ENCODE measurements around the gene ZGPAT. TPM values are rescaled to one million over a fixed set of nuclear protein-coding genes. Genes with fewer than 3 reads are reported as not detected.

Gene ZGPAT
- total RNA-seq, 1 experiment from 2014 or later, result 27.6 TPM

DNA sequence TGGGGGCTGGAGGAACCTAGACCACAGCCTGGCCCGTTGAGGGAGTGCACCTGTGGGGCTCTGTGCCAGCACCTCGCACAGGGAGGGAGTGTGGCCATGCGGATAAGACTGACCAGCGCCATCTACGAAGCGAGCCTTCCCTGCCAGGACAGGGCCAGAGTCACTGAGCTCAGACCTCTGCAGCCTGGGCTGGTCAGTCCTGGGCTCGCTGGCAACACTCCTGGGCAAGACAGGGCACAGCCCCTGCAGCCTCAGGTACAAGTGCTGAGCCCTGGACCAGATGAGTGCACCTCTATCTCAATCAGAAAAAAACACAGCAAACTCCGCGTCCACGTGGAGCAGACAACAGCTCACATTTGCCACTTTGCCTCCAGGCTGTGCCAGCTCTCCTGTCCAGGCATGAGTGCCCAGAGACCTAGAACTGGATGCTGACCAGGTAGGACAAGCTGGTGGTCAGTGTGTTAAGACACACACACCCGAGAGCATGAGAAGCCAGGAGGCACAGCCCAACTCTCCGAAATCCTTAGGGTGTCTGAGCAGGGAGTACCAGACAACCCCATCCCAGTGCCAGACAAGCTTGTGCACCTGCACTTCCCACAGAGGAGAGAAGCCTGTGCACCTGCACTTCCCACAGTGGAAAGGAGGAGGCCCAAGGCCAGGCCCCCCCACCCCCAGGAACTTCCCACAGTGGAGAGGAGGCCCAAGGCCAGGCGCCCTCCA lies 4.9 kb upstream of the ZGPAT start:
- TF ChIP-seq, protein P1, sequence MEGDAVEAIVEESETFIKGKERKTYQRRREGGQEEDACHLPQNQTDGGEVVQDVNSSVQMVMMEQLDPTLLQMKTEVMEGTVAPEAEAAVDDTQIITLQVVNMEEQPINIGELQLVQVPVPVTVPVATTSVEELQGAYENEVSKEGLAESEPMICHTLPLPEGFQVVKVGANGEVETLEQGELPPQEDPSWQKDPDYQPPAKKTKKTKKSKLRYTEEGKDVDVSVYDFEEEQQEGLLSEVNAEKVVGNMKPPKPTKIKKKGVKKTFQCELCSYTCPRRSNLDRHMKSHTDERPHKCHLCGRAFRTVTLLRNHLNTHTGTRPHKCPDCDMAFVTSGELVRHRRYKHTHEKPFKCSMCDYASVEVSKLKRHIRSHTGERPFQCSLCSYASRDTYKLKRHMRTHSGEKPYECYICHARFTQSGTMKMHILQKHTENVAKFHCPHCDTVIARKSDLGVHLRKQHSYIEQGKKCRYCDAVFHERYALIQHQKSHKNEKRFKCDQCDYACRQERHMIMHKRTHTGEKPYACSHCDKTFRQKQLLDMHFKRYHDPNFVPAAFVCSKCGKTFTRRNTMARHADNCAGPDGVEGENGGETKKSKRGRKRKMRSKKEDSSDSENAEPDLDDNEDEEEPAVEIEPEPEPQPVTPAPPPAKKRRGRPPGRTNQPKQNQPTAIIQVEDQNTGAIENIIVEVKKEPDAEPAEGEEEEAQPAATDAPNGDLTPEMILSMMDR (conservative IDR thresholded peaks at IDR 0.05), result no peak
- Histone ChIP-seq H2BK5ac (ENCODE audit: insufficient read length, low read length) (no peak overlapping the region), H3K27ac (ENCODE audit: insufficient read length, low read depth, low read length) (no peak overlapping the region), H2AFZ (ENCODE audit: low read length) (no peak overlapping the region), H3K56ac (ENCODE audit: insufficient read length, low read depth, low read length) (no peak overlapping the region), H2BK15ac (ENCODE audit: low read depth, low read length) (no peak overlapping the region), H3K18ac (ENCODE audit: insufficient read length, low read depth, low read length) (no peak overlapping the region), H3T11ph (ENCODE audit: low read length) (no peak overlapping the region), H3K79me2 (ENCODE audit: insufficient read depth, low read length) (peaks cover 2% of the 10 kb centered on the region; the same call in 1 of the 2 replicates), H4K20me1 (ENCODE audit: control insufficient read depth, insufficient read depth, insufficient read length) (no peaks in the 10 kb centered on the region), H3K4ac (ENCODE audit: low read depth, low read length) (no peak overlapping the region), H3K4me2 (ENCODE audit: insufficient read depth, insufficient read length, low read length) (no peak overlapping the region), H3K9ac (ENCODE audit: extremely low read depth, insufficient read length, low read length) (no peak overlapping the region), H2BK12ac (ENCODE audit: insufficient read length, low read depth, low read length) (no peak overlapping the region), H3K79me1 (ENCODE audit: insufficient read depth, low read depth, low read length, poor library complexity, severe bottlenecking) (peaks cover 4% of the 10 kb centered on the region), H4K5ac (ENCODE audit: insufficient read length, low read depth, low read length) (no peak overlapping the region), H3K23ac (ENCODE audit: insufficient read length, low read depth, low read length) (no peak overlapping the region), H3K9me3 (ENCODE audit: control insufficient read depth, low read depth, low read length) (no peaks in the 10 kb centered on the region), H4K8ac (replicated peaks; ENCODE audit: insufficient read length, low read depth, low read length) (no peak overlapping the region), H2BK120ac (ENCODE audit: low read depth, low read length, poor library complexity, severe bottlenecking) (no peak overlapping the region), H2BK20ac (ENCODE audit: low read depth, low read length, poor library complexity, severe bottlenecking) (no peak overlapping the region), H3K23me2 (ENCODE audit: insufficient read length, low read depth, low read length, poor library complexity, severe bottlenecking) (peaks cover 5% of the 10 kb centered on the region), H3K27me3 (ENCODE audit: insufficient read depth, low read length) (no peaks in the 10 kb centered on the region), H4K91ac (ENCODE audit: insufficient read length, low read depth, low read length) (no peak overlapping the region), H3K14ac (ENCODE audit: insufficient read depth, low read length) (no peak overlapping the region), H3K4me1 (ENCODE audit: insufficient read depth, low read length) (no peaks in the 10 kb centered on the region), H2AK5ac (ENCODE audit: insufficient read length, low read length) (no peak overlapping the region)
- no peak for DNase-seq
- H3K9me3 Mint-ChIP-seq, result no peaks in the 10 kb centered on the region
- peaks cover 4 to 10% of the 10 kb centered on the region in 2 experiments for H3K4me1 Mint-ChIP-seq
- no CpG with 5 or more reads among the region's 13 CpGs for WGBS (ENCODE audit: extremely low coverage, insufficient read length, low lambda C conversion rate)
- no peak overlapping the region; a peak in 2 of 5 replicates for H3K4me3 Mint-ChIP-seq
- no peaks in the 10 kb centered on the region for H3K27me3 Mint-ChIP-seq (ENCODE audit: low read depth)
- no peak overlapping the region; a peak in 1 of 7 replicates for H3K27ac Mint-ChIP-seq
- peaks cover 16 to 28% (median 26%) of the 10 kb centered on the region in 3 experiments; a peak in 6 of 7 replicates for H3K36me3 Mint-ChIP-seq (ENCODE audit: insufficient read depth in 1 of 3, low read depth in 3 of 3)

All from H9 (cell line).